ENCODE data around the gene CALCB. TPM values are rescaled to one million over a fixed set of nuclear protein-coding genes. Genes with fewer than 3 reads are reported as not detected.

The CALCB gene
- total and polyA plus RNA-seq, 2 donors (not counting 3 experiments of a cell fraction or from before 2014, with no cell fraction given), result not detected

- Histone ChIP-seq H3K4me2 (ENCODE audit: insufficient read depth, low read length) (no peak overlapping the region), H2AFZ (ENCODE audit: low read depth, low read length) (no peak overlapping the region), H3K27me3 (ENCODE audit: control insufficient read depth in 2 of 2, insufficient read depth in 2 of 2, low read length in 2 of 2) (no peaks in the 10 kb centered on the region), H3K4me3 (replicated peaks in 1 of 3; ENCODE audit: insufficient read depth in 1 of 3, low read depth in 1 of 3, low read length in 3 of 3) (no peak overlapping the region), H3K36me3 (ENCODE audit: control insufficient read depth in 2 of 2, extremely low read depth in 1 of 2, insufficient read depth in 2 of 2, low read length in 2 of 2) (no peaks in the 10 kb centered on the region), H4K20me1 (replicated peaks; ENCODE audit: control insufficient read depth, extremely low read depth, insufficient read depth, low read length) (no peaks in the 10 kb centered on the region), H3K79me2 (ENCODE audit: control insufficient read depth, insufficient read depth, low read length) (no peaks in the 10 kb centered on the region), H3K9ac (replicated peaks; ENCODE audit: extremely low read depth, insufficient read depth, low read length) (no peak overlapping the region), H3K4me1 (ENCODE audit: control insufficient read depth, extremely low read depth, insufficient read depth, low read length) (no peaks in the 10 kb centered on the region), H3K27ac (ENCODE audit: insufficient read depth, low read depth, low read length) (no peak overlapping the region), H3K9me1 (replicated peaks; ENCODE audit: control insufficient read depth, extremely low read depth, insufficient read depth, low read length) (no peaks in the 10 kb centered on the region), H3K9me3 (replicated peaks; ENCODE audit: control insufficient read depth, insufficient read depth, low read length) (no peaks in the 10 kb centered on the region)
- no peak for FAIRE-seq
- intact Hi-C loops (cut with micrococcal nuclease) (no loop called here), dilution Hi-C loops (cut with MboI; ENCODE audit: extremely low pct_ligation_motif_present, low sequenced_read_pairs) (no loop called here)
- TF ChIP-seq FOS (IDR thresholded peaks at IDR 0.05; ENCODE audit: borderline replicate concordance, insufficient read depth, low read length) (no peak), EZH2 (IDR thresholded peaks at IDR 0.05; ENCODE audit: borderline replicate concordance, low read depth, low read length, severe bottlenecking) (no peak), POLR2AphosphoS5 (IDR thresholded peaks at IDR 0.05; ENCODE audit: insufficient read depth, low read depth, low read length) (no peak), JUN (IDR thresholded peaks at IDR 0.05; ENCODE audit: borderline replicate concordance, insufficient read depth, insufficient read length, low read depth) (no peak), MYC (IDR thresholded peaks at IDR 0.05; ENCODE audit: low read depth, low read length) (no peak), GATA2 (IDR thresholded peaks at IDR 0.05; ENCODE audit: insufficient read depth, insufficient read length, low read depth, low read length) (no peak), POLR2A (IDR thresholded peaks at IDR 0.05; ENCODE audit: low read depth, low read length) (no peak)
- TF ChIP-seq, protein P1, sequence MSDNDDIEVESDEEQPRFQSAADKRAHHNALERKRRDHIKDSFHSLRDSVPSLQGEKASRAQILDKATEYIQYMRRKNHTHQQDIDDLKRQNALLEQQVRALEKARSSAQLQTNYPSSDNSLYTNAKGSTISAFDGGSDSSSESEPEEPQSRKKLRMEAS (IDR thresholded peaks at IDR 0.05; ENCODE audit: insufficient read depth, insufficient read length), result no peak
- TF ChIP-seq, protein P2, sequence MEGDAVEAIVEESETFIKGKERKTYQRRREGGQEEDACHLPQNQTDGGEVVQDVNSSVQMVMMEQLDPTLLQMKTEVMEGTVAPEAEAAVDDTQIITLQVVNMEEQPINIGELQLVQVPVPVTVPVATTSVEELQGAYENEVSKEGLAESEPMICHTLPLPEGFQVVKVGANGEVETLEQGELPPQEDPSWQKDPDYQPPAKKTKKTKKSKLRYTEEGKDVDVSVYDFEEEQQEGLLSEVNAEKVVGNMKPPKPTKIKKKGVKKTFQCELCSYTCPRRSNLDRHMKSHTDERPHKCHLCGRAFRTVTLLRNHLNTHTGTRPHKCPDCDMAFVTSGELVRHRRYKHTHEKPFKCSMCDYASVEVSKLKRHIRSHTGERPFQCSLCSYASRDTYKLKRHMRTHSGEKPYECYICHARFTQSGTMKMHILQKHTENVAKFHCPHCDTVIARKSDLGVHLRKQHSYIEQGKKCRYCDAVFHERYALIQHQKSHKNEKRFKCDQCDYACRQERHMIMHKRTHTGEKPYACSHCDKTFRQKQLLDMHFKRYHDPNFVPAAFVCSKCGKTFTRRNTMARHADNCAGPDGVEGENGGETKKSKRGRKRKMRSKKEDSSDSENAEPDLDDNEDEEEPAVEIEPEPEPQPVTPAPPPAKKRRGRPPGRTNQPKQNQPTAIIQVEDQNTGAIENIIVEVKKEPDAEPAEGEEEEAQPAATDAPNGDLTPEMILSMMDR (IDR thresholded peaks at IDR 0.05; ENCODE audit: extremely low read depth in 1 of 2, insufficient read depth in 1 of 2, low read depth in 1 of 2, low read length in 2 of 2), result no peak
- no TSS peak for BruUV-seq (replicated peaks)
- DNase-seq (ENCODE audit: low read depth, low spot score), result no peak
- ChIA-PET CTCF (interaction anchor here (1.2 to 1.9 kb wide), 5 partner anchors 8 to 19 kb away, joined by 3 to 16 read pairs (median 7); partner anchors contain the start of gene CALCB), POLR2A (no interaction called here)
Observed at GRCh38 chr11:15091625-15092024, 18.2 kb downstream of the CALCB start.

Data from endothelial cell of umbilical vein (primary cell).